Activated CD8-positive, alpha-beta memory T cell treated with anti-CD3 and anti-CD28 coated beads for 48 hours (primary cell): ENCODE results near the gene LILRA6.
A peak's percentile ranks its signal among the peaks of the same experiment; 100 is the strongest.
"Not testable (repeated sequence)": the region's sequence is repeated elsewhere in the genome, so short reads cannot be mapped to it uniquely, and the experiment has no call there.

ENCODE experiments used
- DNase-seq, 3 experiments: peaks; one replicate each; pipeline ENCODE4 v3.0.0-alpha.2; 2020; ENCODE audit warnings: low read depth in 2 of 3, low spot score in 2 of 3

The LILRA6 gene

DNA sequence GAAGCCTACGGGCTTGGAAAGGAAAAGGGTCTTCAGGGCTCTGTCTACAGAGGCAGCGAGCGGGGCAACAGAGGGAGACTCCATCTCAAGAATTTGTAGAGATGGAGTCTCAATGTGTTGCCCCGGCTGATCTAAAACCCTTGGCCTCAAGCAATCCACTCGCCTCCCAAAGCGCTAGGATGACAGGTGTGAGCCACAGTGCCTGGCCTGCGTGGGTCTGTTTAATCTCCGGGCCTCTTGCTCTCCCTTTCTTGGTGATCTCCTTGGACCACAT is 33.9 kb downstream of the LILRA6 start:
- no peak for DNase-seq

- DNase-seq, result peak in 2 of 3 experiments; percentile 43 to 54
These were observed 34.4 kb downstream of the LILRA6 start for GRCh38 chr19:54207983-54208783.

GRCh38 chr19:54207676-54207982 is 35.0 kb downstream of the LILRA6 start:
- DNase-seq, result no peak

- not testable (repeated sequence) for DNase-seq
These were observed 35.4 kb downstream of the LILRA6 start for GRCh38 chr19:54207193-54207592.

DNA sequence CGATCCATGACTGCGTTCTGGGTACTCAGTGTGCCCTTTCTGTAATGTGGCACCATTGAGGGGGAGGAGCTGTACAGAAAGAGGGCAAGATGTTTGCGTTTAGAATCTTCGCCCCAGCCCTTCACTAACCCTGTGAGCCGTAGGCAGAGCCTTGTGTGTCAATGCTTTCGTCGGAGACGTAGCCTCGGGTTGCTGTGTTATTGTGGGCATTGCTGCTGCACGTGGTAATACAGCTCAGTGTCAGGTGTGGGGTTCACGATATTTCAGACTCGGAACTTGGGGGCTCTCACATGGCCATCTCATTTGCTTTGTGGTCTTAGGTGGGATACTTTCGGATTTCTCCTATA is 35.8 kb downstream of the LILRA6 start:
- no peak for DNase-seq

- no peak for DNase-seq
These were observed 36.4 kb downstream of the LILRA6 start for GRCh38 chr19:54206030-54206830.

DNA sequence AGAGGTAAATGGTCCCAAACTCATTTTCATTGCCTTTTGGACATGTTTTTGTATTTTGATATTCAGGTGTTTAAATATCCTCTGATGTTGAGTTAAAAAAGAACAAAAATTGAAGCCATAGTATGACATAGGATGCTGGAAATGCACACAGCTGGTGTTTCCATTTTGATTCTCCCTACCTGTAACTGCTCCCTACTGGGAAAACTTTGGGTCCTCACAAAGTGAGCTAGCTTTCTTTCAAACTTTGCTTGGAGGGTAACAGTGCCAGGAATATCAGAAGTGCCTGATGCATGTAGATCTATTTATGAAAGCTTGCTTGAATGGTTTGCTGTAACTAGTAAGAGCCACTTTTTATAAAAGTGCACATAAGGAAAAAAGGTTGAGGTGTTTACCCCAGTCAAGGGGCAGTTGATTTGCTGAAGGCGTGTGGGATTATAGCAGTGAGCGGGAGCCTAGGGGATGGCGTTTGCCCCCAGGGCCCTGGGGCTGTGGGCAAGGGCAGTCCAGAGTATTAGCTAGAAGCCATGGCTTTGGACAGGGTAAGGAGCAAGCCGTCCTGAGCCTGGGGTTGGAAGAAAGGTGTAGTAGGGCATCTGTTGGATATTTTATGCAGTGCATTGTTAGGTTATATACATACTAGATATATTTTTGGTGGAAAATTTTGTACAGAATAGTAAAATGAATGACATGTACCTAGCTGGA is 37.7 kb downstream of the LILRA6 start:
- DNase-seq, result peak in 1 of 3 experiments; percentile 10

GRCh38 chr19:54203151-54203611 is 39.4 kb downstream of the LILRA6 start:
- DNase-seq, result no peak

GRCh38 chr19:54201980-54202379 is 40.6 kb downstream of the LILRA6 start:
- no peak for DNase-seq

DNA sequence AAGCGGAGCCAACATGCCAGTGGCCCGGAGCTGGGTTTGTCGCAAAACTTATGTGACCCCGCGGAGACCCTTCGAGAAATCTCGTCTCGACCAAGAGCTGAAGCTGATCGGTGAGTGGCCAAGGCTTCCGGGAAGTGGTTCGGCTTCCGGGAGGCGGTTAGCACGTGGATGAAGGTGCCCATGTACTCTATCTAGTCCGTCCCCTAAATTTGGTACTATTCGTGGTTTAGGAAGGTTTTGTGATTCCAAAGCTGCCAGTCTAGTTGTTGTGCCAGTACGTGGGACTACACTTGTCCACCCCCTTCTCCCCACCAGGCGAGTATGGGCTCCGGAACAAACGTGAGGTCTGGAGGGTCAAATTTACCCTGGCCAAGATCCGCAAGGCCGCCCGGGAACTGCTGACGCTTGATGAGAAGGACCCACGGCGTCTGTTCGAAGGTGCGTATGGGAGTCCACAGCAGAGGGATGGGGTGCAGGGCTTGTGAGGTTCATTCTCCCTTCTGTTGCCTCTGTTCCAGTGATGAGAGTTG is 41.4 kb downstream of the LILRA6 start:
- DNase-seq, result no peak

DNA sequence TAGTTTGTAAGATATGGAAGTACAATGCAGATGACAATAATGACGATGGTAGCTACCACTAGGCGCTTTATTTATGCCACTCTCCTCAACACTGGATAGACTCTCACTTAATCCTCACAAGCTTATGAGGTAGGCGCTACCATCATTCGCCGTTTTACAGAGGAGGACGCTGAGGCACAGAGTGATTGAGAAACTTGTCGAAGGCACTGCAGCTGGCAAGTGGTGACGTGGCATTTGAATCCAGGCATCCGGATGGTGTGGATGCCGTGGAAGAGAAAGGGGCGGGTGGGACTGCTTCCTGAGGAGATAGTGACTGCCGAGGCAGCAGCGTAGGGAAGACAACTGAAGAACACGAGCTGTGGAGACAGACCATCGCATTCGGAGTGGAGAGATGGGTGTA is 43.2 kb downstream of the LILRA6 start:
- DNase-seq, result no peak

GRCh38 chr19:54197121-54197520 is 45.5 kb downstream of the LILRA6 start:
- DNase-seq, result no peak

DNA sequence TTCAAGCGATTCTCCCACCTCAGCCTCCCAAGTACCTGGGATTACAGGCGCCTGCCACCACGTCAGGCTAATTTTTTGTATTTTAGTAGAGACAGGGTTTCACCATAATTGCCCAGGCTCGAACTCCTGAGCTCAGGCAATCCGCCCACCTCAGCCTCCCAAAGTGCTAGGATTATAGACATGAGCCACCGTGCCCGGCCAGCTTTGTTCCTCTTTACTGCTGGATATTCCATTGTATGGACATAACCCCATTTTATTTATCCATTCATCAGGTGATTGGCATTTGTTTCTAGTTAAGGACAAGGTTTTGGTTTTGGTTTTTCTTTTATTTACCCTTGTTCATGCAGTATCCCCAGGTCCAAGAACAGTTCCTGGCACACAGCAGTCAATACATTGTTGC is 46.1 kb downstream of the LILRA6 start:
- DNase-seq, result no peak

DNA sequence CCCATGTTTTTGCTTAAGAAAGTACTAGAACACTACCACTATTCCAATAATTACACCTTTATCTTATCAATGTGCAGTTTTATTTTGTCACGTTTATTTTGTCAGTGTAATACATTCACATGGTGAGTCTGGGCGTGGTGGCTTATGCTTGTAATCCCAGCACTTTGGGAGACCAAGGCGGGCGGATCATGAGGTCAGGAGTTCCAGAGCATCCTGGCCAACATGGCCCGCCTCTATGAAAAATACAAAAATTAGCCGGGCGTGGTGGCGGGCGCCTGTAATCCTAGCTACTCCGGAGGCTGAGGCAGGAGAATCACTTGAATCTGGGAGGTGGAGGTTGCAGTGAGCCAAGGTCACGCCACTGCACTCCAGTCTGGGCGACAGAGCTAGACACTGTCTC is 48.1 kb downstream of the LILRA6 start:
- not testable (repeated sequence) for DNase-seq

DNA sequence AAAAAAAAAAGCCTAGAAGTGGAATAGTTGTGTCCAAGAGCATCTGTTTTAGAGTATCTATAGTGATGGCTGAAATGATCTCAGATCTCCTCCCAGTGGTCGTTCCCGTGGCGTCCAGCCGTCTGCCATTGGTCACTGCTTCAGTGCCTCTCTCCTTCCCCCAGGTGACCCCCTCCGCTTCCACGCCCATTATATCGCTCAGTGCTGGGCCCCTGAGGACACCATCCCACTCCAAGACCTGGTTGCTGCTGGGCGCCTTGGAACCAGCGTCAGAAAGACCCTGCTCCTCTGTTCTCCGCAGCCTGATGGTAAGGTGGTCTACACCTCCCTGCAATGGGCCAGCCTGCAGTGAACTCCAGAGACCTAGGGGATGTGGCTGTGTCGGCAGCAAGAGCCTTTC is 49.6 kb downstream of the LILRA6 start:
- no peak for DNase-seq

DNA sequence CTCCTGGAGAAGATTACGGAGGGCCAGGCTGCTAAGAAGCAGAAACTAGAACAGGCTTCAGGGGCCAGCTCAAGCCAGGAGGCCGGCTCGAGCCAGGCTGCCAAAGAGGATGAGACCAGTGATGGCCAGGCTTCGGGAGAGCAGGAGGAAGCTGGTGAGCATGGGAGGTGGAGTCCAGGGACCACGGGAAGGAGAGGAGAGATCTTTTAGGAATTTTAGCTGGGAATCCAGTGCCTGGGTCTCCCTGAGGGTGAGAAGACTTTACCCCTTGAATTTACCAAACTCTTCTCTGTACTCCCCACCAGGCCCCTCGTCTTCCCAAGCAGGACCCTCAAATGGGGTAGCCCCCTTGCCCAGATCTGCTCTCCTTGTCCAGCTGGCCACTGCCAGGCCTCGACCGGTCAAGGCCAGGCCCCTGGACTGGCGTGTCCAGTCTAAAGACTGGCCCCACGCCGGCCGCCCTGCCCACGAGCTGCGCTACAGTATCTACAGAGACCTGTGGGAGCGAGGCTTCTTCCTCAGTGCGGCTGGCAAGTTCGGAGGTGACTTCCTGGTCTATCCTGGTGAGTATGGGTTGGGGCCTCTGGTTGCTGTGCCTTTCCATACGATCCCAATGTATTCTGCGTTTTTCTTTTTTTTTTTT is 50.7 kb downstream of the LILRA6 start:
- DNase-seq, result no peak

DNA sequence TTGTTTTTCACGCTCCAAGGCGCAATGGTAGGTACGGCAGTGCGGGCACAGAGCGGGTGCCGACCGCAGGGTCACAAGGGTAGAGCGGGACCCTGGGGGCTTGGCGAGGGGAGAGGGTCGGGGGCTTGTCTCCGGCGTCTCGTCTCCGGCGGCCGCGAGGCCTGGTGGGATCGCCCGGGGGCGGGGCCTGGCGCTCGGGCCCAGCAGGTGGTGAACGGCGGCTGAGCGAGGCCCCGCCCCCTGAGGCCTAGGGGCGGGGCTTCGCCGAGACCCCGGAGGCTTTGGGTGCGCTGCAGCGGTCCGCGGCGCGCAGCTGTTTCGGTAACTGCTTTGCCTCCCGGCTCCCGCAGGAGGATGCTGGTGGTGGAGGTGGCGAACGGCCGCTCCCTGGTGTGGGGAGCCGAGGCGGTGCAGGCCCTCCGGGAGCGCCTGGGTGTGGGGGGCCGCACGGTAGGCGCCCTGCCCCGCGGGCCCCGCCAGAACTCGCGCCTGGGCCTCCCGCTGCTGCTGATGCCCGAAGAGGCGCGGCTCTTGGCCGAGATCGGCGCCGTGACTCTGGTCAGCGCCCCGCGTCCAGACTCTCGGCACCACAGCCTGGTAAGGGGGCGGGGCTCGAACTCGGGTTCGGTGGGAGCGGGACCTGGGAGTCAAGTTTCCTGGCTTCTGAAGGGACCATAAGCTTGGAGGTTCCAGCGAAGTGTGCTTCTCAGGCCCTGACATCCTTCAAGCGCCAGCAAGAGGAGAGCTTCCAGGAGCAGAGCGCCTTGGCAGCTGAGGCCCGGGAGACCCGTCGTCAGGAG is 51.4 kb downstream of the LILRA6 start, which contains the start of gene TSEN34:
Gene TSEN34, plus strand, starts transcription at position 298 of the 800 bp plus-strand sequence. Its CDS starts 57 bp downstream, at position 355.
- peak in 2 of 3 experiments; percentile 81 to 82 for DNase-seq

GRCh38 chr19:54190503-54191010 is 52.0 kb downstream of the LILRA6 start:
- DNase-seq, result peak; percentile 96 to 99 (median 99)

DNA sequence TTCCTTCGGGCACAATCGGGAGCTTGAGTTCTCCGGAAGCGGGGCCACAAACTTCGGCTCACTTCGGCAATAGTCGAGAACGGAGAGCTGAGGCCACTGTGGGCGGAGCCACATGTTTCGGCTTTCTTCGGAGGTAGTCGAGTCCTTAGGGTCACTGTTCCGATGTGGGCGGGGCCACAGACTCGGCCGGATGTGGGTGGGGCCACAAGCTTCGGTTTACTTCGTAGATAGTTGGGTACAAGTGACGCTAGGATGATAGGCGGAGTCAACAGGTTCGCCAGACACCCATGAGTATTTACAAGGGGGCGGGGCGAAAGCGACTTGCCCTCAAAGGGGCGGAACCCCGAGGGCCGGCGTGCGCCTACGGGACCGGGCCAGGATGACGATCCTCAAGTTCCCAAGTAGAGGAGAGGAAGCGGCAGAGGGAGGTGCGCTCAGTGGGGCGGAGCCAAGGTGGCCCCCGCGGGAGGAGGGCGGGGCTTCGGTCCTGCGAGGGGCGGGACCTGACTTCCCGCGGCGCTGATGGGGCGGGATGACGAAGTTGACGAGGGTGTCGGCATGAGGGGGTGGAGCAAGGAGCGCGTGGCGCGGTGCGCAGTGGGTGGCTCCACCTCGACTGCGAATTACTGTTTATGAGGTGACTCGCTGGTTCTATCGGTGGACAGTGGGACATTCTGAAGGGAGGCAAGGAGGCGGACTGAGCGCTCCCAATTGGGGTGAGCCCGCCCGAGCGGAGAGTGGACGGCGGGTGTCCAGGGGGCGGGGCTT is 52.7 kb downstream of the LILRA6 start:
- DNase-seq, result peak; percentile 94 to 99 (median 97)
